H9 (cell line): ENCODE measurements around the gene CEACAM4. TPM values are rescaled to one million over a fixed set of nuclear protein-coding genes. Genes with fewer than 3 reads are reported as not detected.

ENCODE experiments used
- DNase-seq: peaks from one replicate; pipeline ENCODE4 v3.0.0-alpha.2; 2017
- H2AFZ ChIP-seq: one replicate; pipeline ENCODE4 v1.6.1; 2013; ENCODE audit warnings: mild to moderate bottlenecking, low read length, control low read depth, moderate library complexity
- H2AK5ac ChIP-seq: 2 replicates; pipeline ENCODE4 v1.6.1; 2013; ENCODE audit warnings: low read length, control low read depth, mixed read lengths; ENCODE audit not compliant: insufficient read length
- H2BK120ac ChIP-seq: one replicate; pipeline ENCODE4 v1.6.1; 2013; ENCODE audit warnings: low read depth, mild to moderate bottlenecking, low read length, control low read depth, inconsistent platforms; ENCODE audit not compliant: poor library complexity, severe bottlenecking
- H2BK12ac ChIP-seq: 2 replicates; pipeline ENCODE4 v1.6.1; 2013; ENCODE audit warnings: low read length, control low read depth, mixed read lengths, low read depth; ENCODE audit not compliant: insufficient read length
- H2BK15ac ChIP-seq: 2 replicates; pipeline ENCODE4 v1.6.1; 2013; ENCODE audit warnings: low read depth, low read length, control low read depth
- H2BK20ac ChIP-seq: one replicate; pipeline ENCODE4 v1.6.1; 2013; ENCODE audit warnings: low read depth, mild to moderate bottlenecking, low read length, control low read depth, inconsistent platforms; ENCODE audit not compliant: poor library complexity, severe bottlenecking
- H2BK5ac ChIP-seq: 2 replicates; pipeline ENCODE4 v1.6.1; 2013; ENCODE audit warnings: low read length, control low read depth, mixed read lengths; ENCODE audit not compliant: insufficient read length
- H3K14ac ChIP-seq: 2 replicates; pipeline ENCODE4 v1.6.1; 2013; ENCODE audit warnings: low read length, control low read depth; ENCODE audit not compliant: insufficient read depth
- H3K18ac ChIP-seq: 2 replicates; pipeline ENCODE4 v1.6.1; 2013; ENCODE audit warnings: low read depth, mild to moderate bottlenecking, mixed read lengths, low read length, control low read depth; ENCODE audit not compliant: insufficient read length
- H3K23ac ChIP-seq: 2 replicates; pipeline ENCODE4 v1.6.1; 2013; ENCODE audit warnings: low read length, control low read depth, mixed read lengths, low read depth; ENCODE audit not compliant: insufficient read length
- H3K23me2 ChIP-seq: 2 replicates; pipeline ENCODE4 v1.6.1; 2013; ENCODE audit warnings: low read depth, mild to moderate bottlenecking, mixed read lengths, low read length, control low read depth; ENCODE audit not compliant: insufficient read length, poor library complexity, severe bottlenecking
- H3K27ac ChIP-seq: 2 replicates; pipeline ENCODE4 v1.5.1; 2013; ENCODE audit warnings: low read length, control low read depth, mixed read lengths, low read depth; ENCODE audit not compliant: insufficient read length
- H3K27me3 ChIP-seq: 2 replicates; pipeline ENCODE4 v1.6.1; 2013; ENCODE audit warnings: low read length, control low read depth, inconsistent platforms; ENCODE audit not compliant: insufficient read depth
- H3K4ac ChIP-seq: 2 replicates; pipeline ENCODE4 v1.6.1; 2013; ENCODE audit warnings: low read depth, mild to moderate bottlenecking, control low read depth, inconsistent platforms, low read length, moderate library complexity
- H3K4me1 ChIP-seq: 2 replicates; pipeline ENCODE4 v1.6.1; 2013; ENCODE audit warnings: low read length, control low read depth, inconsistent platforms; ENCODE audit not compliant: insufficient read depth
- H3K4me2 ChIP-seq: 2 replicates; pipeline ENCODE4 v1.6.1; 2013; ENCODE audit warnings: low read length, control low read depth, mixed read lengths; ENCODE audit not compliant: insufficient read length, insufficient read depth
- H3K56ac ChIP-seq: 2 replicates; pipeline ENCODE4 v1.6.1; 2013; ENCODE audit warnings: low read depth, mild to moderate bottlenecking, mixed read lengths, low read length, control low read depth; ENCODE audit not compliant: insufficient read length
- H3K79me1 ChIP-seq: 2 replicates; pipeline ENCODE4 v1.6.1; 2013; ENCODE audit warnings: low read depth, mild to moderate bottlenecking, moderate library complexity, low read length, control low read depth, inconsistent platforms; ENCODE audit not compliant: insufficient read depth, poor library complexity, severe bottlenecking
- H3K79me2 ChIP-seq: 2 replicates; pipeline ENCODE4 v1.6.1; 2013; ENCODE audit warnings: low read length, control low read depth, inconsistent platforms; ENCODE audit not compliant: insufficient read depth
- H3K9ac ChIP-seq: 2 replicates; pipeline ENCODE4 v1.6.1; 2013; ENCODE audit warnings: low read length, control low read depth, mixed read lengths; ENCODE audit not compliant: insufficient read length; ENCODE audit errors: extremely low read depth
- H3K9me3 ChIP-seq: one replicate; pipeline ENCODE4 v1.6.1; 2013; ENCODE audit warnings: low read depth, low read length, inconsistent platforms; ENCODE audit not compliant: control insufficient read depth
- H3T11ph ChIP-seq: one replicate; pipeline ENCODE4 v1.6.1; 2013; ENCODE audit warnings: mild to moderate bottlenecking, low read length, control low read depth, inconsistent platforms
- H4K20me1 ChIP-seq: one replicate; pipeline ENCODE4 v1.6.1; 2013; ENCODE audit not compliant: control insufficient read depth, insufficient read length, insufficient read depth
- H4K5ac ChIP-seq: 2 replicates; pipeline ENCODE4 v1.6.1; 2013; ENCODE audit warnings: low read depth, mild to moderate bottlenecking, mixed read lengths, low read length, control low read depth; ENCODE audit not compliant: insufficient read length
- H4K8ac ChIP-seq: replicated peaks from 2 replicates; pipeline ENCODE4 v1.6.1; 2013; ENCODE audit warnings: low read length, control low read depth, mixed read lengths, low read depth; ENCODE audit not compliant: insufficient read length
- H4K91ac ChIP-seq: 2 replicates; pipeline ENCODE4 v1.6.1; 2013; ENCODE audit warnings: low read depth, mild to moderate bottlenecking, moderate library complexity, mixed read lengths, low read length, control low read depth; ENCODE audit not compliant: insufficient read length
- H3K27ac Mint-ChIP-seq, 3 experiments: 2 replicates in 2 of 3; 3 replicates in 1 of 3; pipeline ENCODE4 v1.8.0; 2020 to 2021; ENCODE audit warnings: mixed read lengths in 3 of 3, mild to moderate bottlenecking in 1 of 3, moderate library complexity in 1 of 3
- H3K27me3 Mint-ChIP-seq: 2 replicates; pipeline ENCODE4 v1.8.0; 2021; ENCODE audit warnings: low read depth, mild to moderate bottlenecking, moderate library complexity, mixed read lengths
- H3K36me3 Mint-ChIP-seq, 3 experiments: 2 replicates in 2 of 3; 3 replicates in 1 of 3; pipeline ENCODE4 v1.8.0; 2020 to 2021; ENCODE audit warnings: low read depth in 3 of 3, mixed read lengths in 3 of 3; ENCODE audit not compliant: insufficient read depth in 1 of 3
- H3K4me1 Mint-ChIP-seq, 2 experiments: 2 replicates each; pipeline ENCODE4 v1.8.0; 2020; ENCODE audit warnings: mixed read lengths in 2 of 2
- H3K4me3 Mint-ChIP-seq, 2 experiments: 2 replicates in 1 of 2; 3 replicates in 1 of 2; pipeline ENCODE4 v1.8.0; 2020 to 2021; ENCODE audit warnings: mild to moderate bottlenecking in 2 of 2, mixed read lengths in 2 of 2, moderate library complexity in 1 of 2
- H3K9me3 Mint-ChIP-seq, 2 experiments: 2 replicates in 1 of 2; 3 replicates in 1 of 2; pipeline ENCODE4 v1.8.0; 2020; ENCODE audit warnings: mild to moderate bottlenecking in 2 of 2, mixed read lengths in 2 of 2, moderate library complexity in 1 of 2
- CTCF ChIP-seq: fragments of 200-600 bp; sonication (generic); conservative IDR thresholded peaks from 3 replicates; pipeline ENCODE4 v1.8.0; 2021; ENCODE audit warnings: antibody characterized with exemption, mild to moderate bottlenecking
- WGBS: extraction: QIAGEN DNeasy Blood & Tissue Kit; methylation state at CpG from one replicate; pipeline ENCODE4 v1.1.7; 2013; ENCODE audit warnings: missing lambda C conversion rate, low lambda C conversion rate, mixed read lengths; ENCODE audit not compliant: insufficient read length; ENCODE audit errors: extremely low coverage; 5-methylcytosine and 5-hydroxymethylcytosine counted together
- total RNA-seq: library from RNA; stranded (reverse); gene quantifications from 2 replicates; pipeline ENCODE4 v1.2.1, GENCODE V29; 2021

CEACAM4 gene
- total RNA-seq, 1 experiment from 2014 or later: not detected

- no peaks in the 10 kb centered on the region for H3K79me2 ChIP-seq
- H2BK15ac ChIP-seq: no peak overlapping the region
- Mint-ChIP-seq H3K27me3 (no peaks in the 10 kb centered on the region; the same call in 1 of the 2 replicates), H3K4me3 (no peak overlapping the region), H3K27ac (no peak overlapping the region), H3K4me1 (no peaks in the 10 kb centered on the region), H3K36me3 (peaks cover under 1 to 25% (median 9%) of the 10 kb centered on the region in 3 experiments; a peak in 4 of 7 replicates), H3K9me3 (peaks cover 82 to 96% of the 10 kb centered on the region in 2 experiments)
- no peak overlapping the region for H3K9ac ChIP-seq
- H2BK5ac ChIP-seq: no peak overlapping the region
- WGBS: no CpG with 5 or more reads among the region's 4 CpGs
- peaks cover 74% of the 10 kb centered on the region for H3K9me3 ChIP-seq
- H3K23ac ChIP-seq: no peak overlapping the region
- H3K4me2 ChIP-seq: no peak overlapping the region
- H3K18ac ChIP-seq: no peak overlapping the region
- no peak overlapping the region for H2AK5ac ChIP-seq
- H3K14ac ChIP-seq: no peak overlapping the region
- H2BK20ac ChIP-seq: no peak overlapping the region
- no peaks in the 10 kb centered on the region; the same call in 1 of the 2 replicates for H3K27me3 ChIP-seq
- H3K4me1 ChIP-seq: no peaks in the 10 kb centered on the region
- H3K4ac ChIP-seq: no peak overlapping the region
- no peak overlapping the region for H2BK12ac ChIP-seq
- no peak overlapping the region for H4K5ac ChIP-seq
- H4K8ac ChIP-seq: no peak overlapping the region
- no peak overlapping the region for H3K56ac ChIP-seq
- H3K23me2 ChIP-seq: no peaks in the 10 kb centered on the region
- DNase-seq: no peak
- no peak overlapping the region for H3K27ac ChIP-seq
- no peak overlapping the region for H2AFZ ChIP-seq
- H3T11ph ChIP-seq: no peak overlapping the region
- no peak overlapping the region for H4K91ac ChIP-seq
- H2BK120ac ChIP-seq: no peak overlapping the region
- TF ChIP-seq CTCF: no peak
- H4K20me1 ChIP-seq: no peaks in the 10 kb centered on the region
- H3K79me1 ChIP-seq: no peaks in the 10 kb centered on the region
These were observed 11.7 kb downstream of the CEACAM4 start for GRCh38 chr19:41615207-41615606.
